Upper lobe of right lung (tissue), 1 donor: ENCODE measurements around the gene RGS6. TPM values are rescaled to one million over a fixed set of nuclear protein-coding genes. Genes with fewer than 3 reads are reported as not detected.

ENCODE experiments used
- ATAC-seq: fragments of 200-7000 bp; cut with Tn5 transposase; one replicate; pipeline ENCODE4 v1.9.1; 2020; ENCODE audit warnings: mild to moderate bottlenecking, moderate library complexity
- DNase-seq: peaks from one replicate; pipeline ENCODE4 v3.0.0-alpha.2; 2020
- H3K27ac ChIP-seq: fragments of 200-600 bp; one replicate; pipeline ENCODE4 v1.8.0; 2022
- H3K27me3 ChIP-seq: fragments of 200-600 bp; one replicate; pipeline ENCODE4 v1.8.0; 2022; ENCODE audit warnings: mild to moderate bottlenecking
- H3K36me3 ChIP-seq: fragments of 200-600 bp; one replicate; pipeline ENCODE4 v1.8.0; 2022
- H3K4me1 ChIP-seq: fragments of 200-600 bp; one replicate; pipeline ENCODE4 v1.8.0; 2022
- H3K4me3 ChIP-seq: fragments of 200-600 bp; one replicate; pipeline ENCODE4 v1.8.0; 2022; ENCODE audit warnings: mild to moderate bottlenecking
- H3K9me3 ChIP-seq: fragments of 200-600 bp; one replicate; pipeline ENCODE4 v1.8.0; 2022
- intact Hi-C: fragments of 100-400 bp; cut with DNase I; formaldehyde crosslinking; loops from one replicate; pipeline ENCODE4 v1.11.0; 2022
- total RNA-seq: library from RNA; stranded (reverse); fragmentation: NEBNext Ultra II Directional; extraction: Animal tissue kit (Norgen Biotek cat#: 25700); gene quantifications from one replicate; pipeline ENCODE4 v1.2.1, GENCODE V29; 2021
- TF ChIP-seq, protein P1 (sequence below): fragments of 200-600 bp; IDR thresholded peaks from one replicate; pipeline ENCODE4 v1.8.0; 2022; ENCODE audit warnings: antibody characterized with exemption
- donor health status: DM: no; HTN: yes; CAD: no; lungs with severe emphysema.

The RGS6 gene
- total RNA-seq, 1 donor from 2014 or later, result 2.6 TPM

DNA sequence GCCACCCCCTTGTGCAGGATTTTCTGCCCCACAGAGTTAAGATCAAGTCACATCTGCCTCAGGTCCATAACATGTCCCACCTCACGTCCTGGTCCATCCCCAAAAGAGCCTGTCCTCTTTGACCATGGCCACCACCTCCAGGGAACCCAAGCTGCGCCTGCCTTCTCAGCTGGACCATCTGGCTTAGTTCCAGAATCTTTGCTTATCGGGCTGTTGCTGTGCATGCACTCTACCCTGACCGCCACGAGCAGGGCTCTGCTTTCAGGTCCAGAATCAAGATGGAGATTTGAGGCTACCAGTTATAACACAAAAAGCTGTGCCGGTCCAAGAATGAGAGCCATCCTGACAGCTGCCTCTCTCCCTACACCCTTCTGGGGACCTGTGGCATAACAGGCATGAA, 635.0 kb downstream of the RGS6 start:
- Histone ChIP-seq H3K27me3 (no peaks in the 10 kb centered on the region), H3K27ac (no peak overlapping the region), H3K36me3 (no peaks in the 10 kb centered on the region), H3K4me3 (no peak overlapping the region), H3K4me1 (no peaks in the 10 kb centered on the region), H3K9me3 (no peaks in the 10 kb centered on the region)
- DNase-seq (no peak), ATAC-seq (no peak)
- TF ChIP-seq, protein P1, sequence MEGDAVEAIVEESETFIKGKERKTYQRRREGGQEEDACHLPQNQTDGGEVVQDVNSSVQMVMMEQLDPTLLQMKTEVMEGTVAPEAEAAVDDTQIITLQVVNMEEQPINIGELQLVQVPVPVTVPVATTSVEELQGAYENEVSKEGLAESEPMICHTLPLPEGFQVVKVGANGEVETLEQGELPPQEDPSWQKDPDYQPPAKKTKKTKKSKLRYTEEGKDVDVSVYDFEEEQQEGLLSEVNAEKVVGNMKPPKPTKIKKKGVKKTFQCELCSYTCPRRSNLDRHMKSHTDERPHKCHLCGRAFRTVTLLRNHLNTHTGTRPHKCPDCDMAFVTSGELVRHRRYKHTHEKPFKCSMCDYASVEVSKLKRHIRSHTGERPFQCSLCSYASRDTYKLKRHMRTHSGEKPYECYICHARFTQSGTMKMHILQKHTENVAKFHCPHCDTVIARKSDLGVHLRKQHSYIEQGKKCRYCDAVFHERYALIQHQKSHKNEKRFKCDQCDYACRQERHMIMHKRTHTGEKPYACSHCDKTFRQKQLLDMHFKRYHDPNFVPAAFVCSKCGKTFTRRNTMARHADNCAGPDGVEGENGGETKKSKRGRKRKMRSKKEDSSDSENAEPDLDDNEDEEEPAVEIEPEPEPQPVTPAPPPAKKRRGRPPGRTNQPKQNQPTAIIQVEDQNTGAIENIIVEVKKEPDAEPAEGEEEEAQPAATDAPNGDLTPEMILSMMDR, result no peak
- intact Hi-C loops, result no loop called here

DNA sequence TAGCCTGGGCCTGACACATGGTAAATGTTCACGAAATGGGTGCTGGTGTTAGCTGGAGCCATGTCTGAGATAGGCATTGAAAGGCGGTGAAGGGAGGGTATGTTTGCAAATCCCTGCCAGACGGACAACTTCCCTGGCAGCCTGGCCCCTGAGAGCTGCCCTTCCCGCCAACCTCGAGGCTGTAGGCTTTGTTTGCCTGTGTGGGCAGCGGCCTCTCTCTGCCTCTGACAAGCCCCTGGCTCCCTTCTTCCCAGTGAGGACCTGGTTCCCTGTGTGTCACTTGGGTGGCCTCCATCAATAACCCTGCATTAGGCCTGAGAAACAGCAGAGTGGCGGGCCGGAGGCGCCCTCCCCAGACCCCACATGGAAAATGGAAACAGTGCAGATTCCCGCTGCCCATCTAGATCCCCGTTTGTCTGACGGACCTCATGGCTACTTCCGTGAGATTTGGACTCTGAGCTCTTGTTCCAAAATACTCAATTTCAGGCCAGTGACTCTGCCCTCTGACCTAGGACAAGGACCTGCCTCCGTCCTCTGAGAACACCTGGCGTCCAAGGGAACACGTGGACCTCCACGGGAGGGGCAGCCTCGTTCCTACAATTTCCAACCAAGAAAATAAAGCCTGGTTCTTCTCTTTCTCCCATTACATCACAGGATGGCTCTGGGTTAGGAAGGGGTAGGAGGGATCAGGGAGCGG, 636.2 kb downstream of the RGS6 start:
- TF ChIP-seq, protein P1, result no peak
- H3K4me3 ChIP-seq, result no peak overlapping the region

DNA sequence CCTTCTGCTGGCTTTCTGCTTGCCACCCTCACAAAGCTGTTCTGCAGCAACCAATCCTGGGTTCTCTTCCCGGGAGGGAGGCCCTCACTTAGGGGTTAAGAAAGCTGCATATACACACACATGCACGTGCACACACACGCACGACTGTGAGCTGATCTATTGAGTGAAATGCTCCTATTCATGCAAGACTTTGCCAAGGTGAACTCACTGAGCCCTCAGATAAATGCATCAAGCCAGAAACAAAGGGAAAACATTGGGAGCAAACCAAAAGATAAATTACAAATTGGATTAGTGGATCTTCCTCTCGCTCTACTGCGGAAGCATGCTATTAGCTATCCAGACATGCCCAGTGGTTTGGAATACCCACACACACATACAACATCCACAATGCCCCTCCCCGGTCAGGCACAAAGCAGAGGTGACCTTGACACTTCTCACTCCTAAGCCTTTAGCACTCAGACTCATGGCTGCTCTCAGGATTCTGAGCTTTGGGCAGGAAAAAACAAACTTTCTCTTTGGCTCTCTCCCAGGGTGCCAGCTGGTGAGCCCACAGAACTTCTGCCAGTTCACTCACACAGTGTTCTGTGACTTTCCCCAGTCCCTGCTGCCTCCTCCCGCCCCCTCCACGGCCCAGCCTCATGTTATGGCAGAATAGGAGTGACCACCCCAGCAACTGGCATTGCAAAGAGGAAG, 641.6 kb downstream of the RGS6 start:
- DNase-seq (no peak), ATAC-seq (no peak)
- H3K27ac ChIP-seq, result no peak overlapping the region
- H3K4me3 ChIP-seq, result no peak overlapping the region
- intact Hi-C loops, result no loop called here
- H3K9me3 ChIP-seq, result no peaks in the 10 kb centered on the region
- no peaks in the 10 kb centered on the region for H3K4me1 ChIP-seq
- no peaks in the 10 kb centered on the region for H3K36me3 ChIP-seq
- H3K27me3 ChIP-seq, result no peaks in the 10 kb centered on the region
- TF ChIP-seq, protein P1, result no peak

More for the DNA sequence above, 636.2 kb downstream of the RGS6 start:
- no peak overlapping the region for H3K27ac ChIP-seq
- H3K36me3 ChIP-seq, result no peaks in the 10 kb centered on the region
- ATAC-seq (no peak), DNase-seq (no peak)
- H3K9me3 ChIP-seq, result no peaks in the 10 kb centered on the region
- intact Hi-C loops, result no loop called here
- H3K4me1 ChIP-seq, result no peaks in the 10 kb centered on the region
- no peaks in the 10 kb centered on the region for H3K27me3 ChIP-seq

DNA sequence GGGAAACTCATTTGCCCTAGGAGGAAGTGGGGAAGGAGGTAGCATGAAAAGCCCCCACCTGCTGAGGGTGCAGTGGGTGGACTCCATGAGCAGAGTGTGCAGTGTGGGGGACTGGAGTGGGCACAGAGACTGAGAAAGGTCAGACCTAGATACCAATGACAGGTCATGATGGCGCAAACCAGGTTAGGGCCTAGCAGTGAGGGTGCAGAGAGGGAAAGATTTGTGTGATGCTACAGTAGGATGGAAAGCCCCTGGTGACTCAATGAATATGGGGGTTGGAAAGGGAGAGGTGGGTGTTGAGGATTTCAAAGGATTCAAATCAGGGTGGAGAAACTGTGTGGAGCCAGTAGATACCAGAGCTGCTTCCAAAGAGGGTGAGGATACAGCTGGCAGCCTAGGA, 642.5 kb downstream of the RGS6 start:
- DNase-seq (no peak), ATAC-seq (no peak)
- Histone ChIP-seq H3K36me3 (no peaks in the 10 kb centered on the region), H3K9me3 (no peaks in the 10 kb centered on the region), H3K4me3 (no peak overlapping the region), H3K27ac (no peak overlapping the region), H3K4me1 (no peaks in the 10 kb centered on the region), H3K27me3 (no peaks in the 10 kb centered on the region)
- intact Hi-C loops, result no loop called here
- TF ChIP-seq, protein P1, result no peak

DNA sequence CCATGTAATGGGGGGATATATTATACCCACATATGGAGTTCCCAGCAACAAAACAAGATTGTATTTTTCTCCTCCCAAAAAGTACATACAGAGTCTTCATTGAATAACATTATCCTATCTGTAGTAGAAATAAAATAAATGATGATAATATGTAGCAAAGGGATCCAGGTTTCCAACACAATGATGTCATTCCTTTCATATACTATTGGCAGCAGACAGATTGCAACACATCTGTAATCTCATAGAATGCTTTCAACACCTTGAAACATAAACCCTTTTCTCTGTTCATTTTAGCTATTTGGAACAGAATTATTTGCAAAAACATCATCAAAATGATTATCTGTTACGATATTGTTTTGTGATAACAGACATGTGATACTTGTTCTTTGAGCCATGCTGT, 644.0 kb downstream of the RGS6 start:
- Histone ChIP-seq H3K4me1 (no peaks in the 10 kb centered on the region), H3K27ac (no peak overlapping the region), H3K4me3 (no peak overlapping the region), H3K27me3 (no peaks in the 10 kb centered on the region), H3K9me3 (no peaks in the 10 kb centered on the region), H3K36me3 (no peaks in the 10 kb centered on the region)
- TF ChIP-seq, protein P1, result no peak
- ATAC-seq, result no peak
- intact Hi-C loops, result no loop called here
- no peak for DNase-seq
